H1 (cell line): ENCODE results near the gene MS4A15.

Experiments used
- EZH2 ChIP-seq: fragments of 200-600 bp; sonication (generic); IDR thresholded peaks from 2 replicates; pipeline ENCODE4 v1.7.1; 2012; ENCODE audit warnings: low read depth, mild to moderate bottlenecking, moderate library complexity, low read length, inconsistent platforms; ENCODE audit not compliant: severe bottlenecking
- HDAC6 ChIP-seq: IDR thresholded peaks from one replicate; pipeline ENCODE4 v1.7.1; 2012; ENCODE audit warnings: low read depth, mild to moderate bottlenecking, inconsistent platforms, low read length, moderate library complexity
- SAP30 ChIP-seq: fragments of 300-600 bp; sonication (generic); IDR thresholded peaks from 2 replicates; pipeline ENCODE4 v1.7.1; 2012; ENCODE audit warnings: low read length, moderate library complexity, mild to moderate bottlenecking, inconsistent platforms; ENCODE audit not compliant: insufficient read depth, insufficient replicate concordance
- SIN3A ChIP-seq, 2 experiments: IDR thresholded peaks in 1 of 2; conservative IDR thresholded peaks in 1 of 2; 2 replicates each; pipeline ENCODE4 v1.6.1; 2011 to 2012; ENCODE audit warnings: low read length in 2 of 2, improper control_type of control experiment in 1 of 2, low read depth in 1 of 2, mild to moderate bottlenecking in 1 of 2
- TF ChIP-seq, protein P1 (sequence below), 3 experiments: IDR thresholded peaks; 1 replicate in 2 of 3; 2 replicates in 1 of 3; pipeline versions ENCODE4 v1.5.1 to v1.6.1; 2011; ENCODE audit warnings: low read length in 3 of 3, mild to moderate bottlenecking in 3 of 3, inconsistent platforms in 2 of 3, low read depth in 1 of 3, moderate library complexity in 1 of 3; ENCODE audit not compliant: insufficient read depth in 1 of 3; ENCODE audit errors: control extremely low read depth in 1 of 3

DNA sequence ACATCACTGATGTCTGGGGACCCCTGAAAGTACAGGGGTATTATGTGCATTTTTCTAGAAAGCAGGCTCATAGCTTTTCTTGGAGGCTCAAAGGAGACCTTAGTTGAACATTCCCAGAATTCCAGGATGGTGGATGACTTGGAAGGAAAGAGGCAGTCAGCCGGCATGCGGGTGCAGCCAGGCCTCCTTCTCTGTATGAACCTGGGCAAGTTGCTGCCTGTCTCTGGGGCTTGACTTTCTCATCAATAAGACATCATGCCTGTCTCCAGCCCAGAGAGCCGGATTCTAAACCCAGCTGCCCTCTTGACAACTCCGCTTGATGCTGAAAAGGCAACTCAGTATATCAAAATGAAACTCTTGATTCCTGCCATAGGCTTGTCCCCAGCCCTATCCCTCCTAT, 12.6 kb downstream of the MS4A15 start:
- TF ChIP-seq, protein P1, sequence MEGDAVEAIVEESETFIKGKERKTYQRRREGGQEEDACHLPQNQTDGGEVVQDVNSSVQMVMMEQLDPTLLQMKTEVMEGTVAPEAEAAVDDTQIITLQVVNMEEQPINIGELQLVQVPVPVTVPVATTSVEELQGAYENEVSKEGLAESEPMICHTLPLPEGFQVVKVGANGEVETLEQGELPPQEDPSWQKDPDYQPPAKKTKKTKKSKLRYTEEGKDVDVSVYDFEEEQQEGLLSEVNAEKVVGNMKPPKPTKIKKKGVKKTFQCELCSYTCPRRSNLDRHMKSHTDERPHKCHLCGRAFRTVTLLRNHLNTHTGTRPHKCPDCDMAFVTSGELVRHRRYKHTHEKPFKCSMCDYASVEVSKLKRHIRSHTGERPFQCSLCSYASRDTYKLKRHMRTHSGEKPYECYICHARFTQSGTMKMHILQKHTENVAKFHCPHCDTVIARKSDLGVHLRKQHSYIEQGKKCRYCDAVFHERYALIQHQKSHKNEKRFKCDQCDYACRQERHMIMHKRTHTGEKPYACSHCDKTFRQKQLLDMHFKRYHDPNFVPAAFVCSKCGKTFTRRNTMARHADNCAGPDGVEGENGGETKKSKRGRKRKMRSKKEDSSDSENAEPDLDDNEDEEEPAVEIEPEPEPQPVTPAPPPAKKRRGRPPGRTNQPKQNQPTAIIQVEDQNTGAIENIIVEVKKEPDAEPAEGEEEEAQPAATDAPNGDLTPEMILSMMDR (IDR thresholded peaks at IDR 0.05; ENCODE audit: control extremely low read depth in 1 of 3, insufficient read depth in 1 of 3, low read depth in 1 of 3, low read length in 3 of 3), result no peak
- TF ChIP-seq EZH2 (no peak), SAP30 (no peak), SIN3A (conservative IDR thresholded peaks at IDR 0.05 in 1 of 2, IDR thresholded peaks at IDR 0.05 in 1 of 2; ENCODE audit: low read depth in 1 of 2, low read length in 2 of 2) (no peak), HDAC6 (no peak)
